Astrocyte (in vitro differentiated cells and primary cell): ENCODE measurements around the gene USP31. TPM values are rescaled to one million over a fixed set of nuclear protein-coding genes. Genes with fewer than 3 reads are reported as not detected.

Experiments used
- DNase-seq: peaks from one replicate; pipeline ENCODE4 v3.0.0-alpha.2; 2010; ENCODE audit warnings: low read depth
- FAIRE-seq: peaks from 2 replicates; lab custom pipeline; 2011; peaks lifted over from hg19 to GRCh38; lab: Jason Lieb, UNC
- H2AFZ ChIP-seq: 2 replicates; pipeline ENCODE4 v1.6.0; 2012; ENCODE audit warnings: low read depth, low read length, inconsistent platforms
- H3K27ac ChIP-seq: 2 replicates; pipeline ENCODE4 v1.5.1; 2011; ENCODE audit warnings: low read depth, low read length, inconsistent platforms
- H3K27me3 ChIP-seq: 2 replicates; pipeline ENCODE4 v1.6.0; 2011; ENCODE audit warnings: low read length, inconsistent platforms; ENCODE audit not compliant: insufficient read depth
- H3K36me3 ChIP-seq: 2 replicates; pipeline ENCODE4 v1.5.1; 2011; ENCODE audit warnings: low read length, inconsistent platforms; ENCODE audit not compliant: insufficient read depth
- H3K4me1 ChIP-seq: 2 replicates; pipeline ENCODE4 v1.5.1; 2011; ENCODE audit warnings: low read length, inconsistent platforms; ENCODE audit not compliant: insufficient read depth
- H3K4me2 ChIP-seq: 2 replicates; pipeline ENCODE4 v1.6.0; 2012; ENCODE audit warnings: low read length, inconsistent platforms
- H3K4me3 ChIP-seq: 2 replicates; pipeline ENCODE4 v1.5.1; 2011; ENCODE audit warnings: low read depth, mild to moderate bottlenecking, low read length, inconsistent platforms; ENCODE audit not compliant: insufficient read depth
- H3K79me2 ChIP-seq: 2 replicates; pipeline ENCODE4 v1.6.0; 2012; ENCODE audit warnings: mild to moderate bottlenecking, low read length, inconsistent platforms; ENCODE audit not compliant: insufficient read depth
- H3K9ac ChIP-seq: 2 replicates; pipeline ENCODE4 v1.6.0; 2012; ENCODE audit warnings: mild to moderate bottlenecking, low read length, inconsistent platforms
- H3K9me3 ChIP-seq: 2 replicates; pipeline ENCODE4 v1.5.1; 2012; ENCODE audit warnings: low read depth, mild to moderate bottlenecking, low read length, inconsistent platforms; ENCODE audit not compliant: insufficient read depth
- H4K20me1 ChIP-seq: 2 replicates; pipeline ENCODE4 v1.6.0; 2012; ENCODE audit warnings: low read length, inconsistent platforms; ENCODE audit not compliant: insufficient read depth
- H3K27ac Mint-ChIP-seq: one replicate; pipeline ENCODE4 v1.8.0; 2021; ENCODE audit warnings: mild to moderate bottlenecking, mixed read lengths; ENCODE audit not compliant: unreplicated experiment
- H3K27me3 Mint-ChIP-seq: one replicate; pipeline ENCODE4 v1.8.0; 2021; ENCODE audit warnings: low read depth, mixed read lengths; ENCODE audit not compliant: unreplicated experiment
- H3K36me3 Mint-ChIP-seq: one replicate; pipeline ENCODE4 v1.8.0; 2021; ENCODE audit warnings: low read depth, mixed read lengths; ENCODE audit not compliant: unreplicated experiment
- H3K4me1 Mint-ChIP-seq: one replicate; pipeline ENCODE4 v1.8.0; 2021; ENCODE audit warnings: low read depth, mixed read lengths; ENCODE audit not compliant: unreplicated experiment
- H3K4me3 Mint-ChIP-seq: one replicate; pipeline ENCODE4 v1.8.0; 2021; ENCODE audit warnings: mild to moderate bottlenecking, moderate library complexity, mixed read lengths; ENCODE audit not compliant: unreplicated experiment
- H3K9me3 Mint-ChIP-seq: one replicate; pipeline ENCODE4 v1.8.0; 2021; ENCODE audit warnings: mild to moderate bottlenecking, mixed read lengths; ENCODE audit not compliant: unreplicated experiment
- CTCF ChIP-seq: IDR thresholded peaks from 2 replicates; pipeline ENCODE4 v1.5.1; 2011; ENCODE audit warnings: low read depth, mild to moderate bottlenecking, inconsistent platforms, low read length, moderate library complexity; ENCODE audit not compliant: insufficient read depth
- EZH2 ChIP-seq: IDR thresholded peaks from 2 replicates; pipeline ENCODE4 v1.6.1; 2012; ENCODE audit warnings: mild to moderate bottlenecking, low read length, inconsistent platforms; ENCODE audit not compliant: insufficient read depth
- total RNA-seq: library from RNA; stranded (reverse); gene quantifications from 2 replicates; pipeline ENCODE4 v1.2.1, GENCODE V29; 2021

Gene USP31
- total RNA-seq, 1 donor from 2014 or later, result 9.4 TPM

DNA sequence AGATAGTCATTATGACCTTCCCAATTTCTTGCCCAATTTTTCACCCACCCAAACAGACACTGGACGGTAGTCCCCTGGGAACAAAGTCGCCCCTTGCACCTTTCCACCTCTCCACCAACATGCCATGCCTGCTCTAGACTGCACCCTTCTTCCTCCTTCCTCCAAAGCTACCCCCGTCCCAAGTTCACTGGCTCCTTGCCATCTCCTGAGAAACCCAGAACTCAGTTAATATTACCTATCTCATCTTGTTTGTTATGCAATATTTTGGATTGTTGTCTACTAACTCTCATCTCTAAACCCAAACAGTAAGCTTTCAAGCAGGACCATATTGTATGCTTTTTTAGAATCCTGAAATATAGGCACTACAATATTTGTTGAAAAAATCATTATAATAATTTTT, 63.3 kb downstream of the USP31 start:
- no peaks in the 10 kb centered on the region for H4K20me1 ChIP-seq
- no peak overlapping the region for H3K4me3 ChIP-seq
- Mint-ChIP-seq H3K27ac (no peak overlapping the region), H3K4me3 (no peak overlapping the region), H3K36me3 (peaks cover 9% of the 10 kb centered on the region), H3K27me3 (no peaks in the 10 kb centered on the region), H3K9me3 (no peaks in the 10 kb centered on the region), H3K4me1 (peaks cover 15% of the 10 kb centered on the region)
- TF ChIP-seq CTCF (no peak), EZH2 (no peak)
- FAIRE-seq (no peak), DNase-seq (no peak)
- H3K27me3 ChIP-seq, result no peaks in the 10 kb centered on the region
- H3K9me3 ChIP-seq, result no peaks in the 10 kb centered on the region
- no peak overlapping the region for H3K4me2 ChIP-seq
- H3K36me3 ChIP-seq, result peaks cover 4% of the 10 kb centered on the region
- H3K27ac ChIP-seq, result no peak overlapping the region
- H3K4me1 ChIP-seq, result peaks cover 16% of the 10 kb centered on the region
- no peaks in the 10 kb centered on the region for H3K79me2 ChIP-seq
- no peak overlapping the region for H3K9ac ChIP-seq
- no peak overlapping the region for H2AFZ ChIP-seq

- Histone ChIP-seq H3K27ac (peak overlapping the region; percentile 65), H3K9ac (peak overlapping the region; percentile 49), H4K20me1 (no peaks in the 10 kb centered on the region), H3K9me3 (no peaks in the 10 kb centered on the region), H3K79me2 (no peaks in the 10 kb centered on the region), H2AFZ (no peak overlapping the region), H3K4me3 (no peak overlapping the region), H3K27me3 (no peaks in the 10 kb centered on the region), H3K4me1 (peaks cover 20% of the 10 kb centered on the region), H3K4me2 (peak overlapping the region; percentile 35), H3K36me3 (peaks cover 2% of the 10 kb centered on the region)
- FAIRE-seq (no peak), DNase-seq (no peak)
- Mint-ChIP-seq H3K4me3 (peak overlapping the region; percentile 18), H3K27me3 (no peaks in the 10 kb centered on the region), H3K4me1 (peaks cover 23% of the 10 kb centered on the region), H3K36me3 (peaks cover 18% of the 10 kb centered on the region), H3K27ac (peak overlapping the region; percentile 15), H3K9me3 (peaks cover 1% of the 10 kb centered on the region)
- no peak for TF ChIP-seq EZH2
These were observed 67.0 kb downstream of the USP31 start for GRCh38 chr16:23082161-23082788.

DNA sequence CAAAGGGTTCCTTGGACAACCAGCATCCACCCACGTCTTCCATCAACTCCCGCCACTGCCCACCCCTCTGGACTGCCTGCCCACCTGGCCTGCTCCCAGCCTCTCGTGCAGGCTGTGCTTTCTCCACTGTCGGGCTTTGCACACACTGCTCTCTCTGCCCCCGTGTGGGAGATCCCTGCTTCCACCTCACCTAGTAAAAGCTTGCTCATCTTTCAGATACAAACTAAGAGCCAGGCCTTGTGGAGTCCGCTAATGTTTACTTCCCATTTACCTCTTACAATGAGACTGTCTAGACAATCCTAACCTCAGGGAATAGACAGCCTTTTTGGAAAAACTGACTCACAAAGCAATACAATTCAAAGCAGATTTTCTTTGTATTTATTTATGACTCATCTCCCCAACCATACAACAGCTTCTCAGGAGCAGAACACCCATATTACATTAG, 67.6 kb downstream of the USP31 start:
- FAIRE-seq (no peak), DNase-seq (peak; percentile 87)
- Histone ChIP-seq H3K36me3 (peaks cover 2% of the 10 kb centered on the region), H3K9ac (peak overlapping the region; percentile 49), H3K27ac (peak overlapping the region; percentile 65), H3K4me3 (no peak overlapping the region), H3K79me2 (no peaks in the 10 kb centered on the region), H4K20me1 (no peaks in the 10 kb centered on the region), H3K4me1 (peaks cover 20% of the 10 kb centered on the region), H3K27me3 (no peaks in the 10 kb centered on the region), H3K9me3 (no peaks in the 10 kb centered on the region), H3K4me2 (peak overlapping the region; percentile 35), H2AFZ (no peak overlapping the region)
- peak overlapping the region; percentile 18 for H3K4me3 Mint-ChIP-seq
- TF ChIP-seq CTCF (no peak), EZH2 (no peak)
- peak overlapping the region; percentile 93 for H3K27ac Mint-ChIP-seq
- H3K36me3 Mint-ChIP-seq, result peaks cover 18% of the 10 kb centered on the region
- peaks cover 1% of the 10 kb centered on the region for H3K9me3 Mint-ChIP-seq
- peaks cover 23% of the 10 kb centered on the region for H3K4me1 Mint-ChIP-seq
- no peaks in the 10 kb centered on the region for H3K27me3 Mint-ChIP-seq
